Medulla oblongata (tissue), 1 donor: Measurements from ENCODE around the gene IRF5.
"Not testable (repeated sequence)": the region's sequence is repeated elsewhere in the genome, so short reads cannot be mapped to it uniquely, and the experiment has no call there.

Experiments
- DNase-seq: peaks from one replicate; pipeline ENCODE4 v3.0.0-alpha.2; 2015; ENCODE audit errors: extremely low spot score

Gene IRF5

GRCh38 chr7:128939861-128940410, 2.2 kb downstream of the IRF5 start:
- DNase-seq = no peak

- peak; percentile 70 for DNase-seq
These were observed 3.0 kb downstream of the IRF5 start for GRCh38 chr7:128940494-128941322.

DNA sequence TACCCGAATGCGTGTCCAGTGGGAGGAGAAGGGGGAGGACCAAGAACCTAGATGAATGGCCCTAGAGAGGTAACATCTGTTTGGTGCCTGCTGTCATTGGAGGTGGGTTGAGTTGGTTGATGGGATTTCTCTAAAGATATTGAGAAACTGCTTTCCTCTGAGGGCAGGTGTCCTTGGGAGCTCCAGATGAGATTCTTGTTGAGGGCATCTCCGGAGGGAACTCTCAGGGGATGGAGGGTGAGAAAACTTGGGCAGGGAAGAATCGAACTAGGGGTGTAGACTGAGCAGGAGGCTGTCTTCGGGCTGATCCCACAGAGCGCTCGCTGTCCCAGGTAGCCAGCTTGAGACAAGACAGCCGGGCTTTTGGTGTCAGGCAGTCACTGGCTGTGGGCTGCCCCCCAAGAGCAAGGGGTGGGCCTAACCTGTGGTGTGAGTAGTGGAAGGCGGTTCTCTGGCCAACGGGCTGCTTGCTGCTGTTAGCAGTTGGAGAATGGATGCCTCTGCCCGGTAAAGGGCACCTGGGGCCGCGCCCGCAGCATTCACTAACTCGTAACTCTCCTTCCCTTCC, 3.7 kb downstream of the IRF5 start:
- DNase-seq = no peak

DNA sequence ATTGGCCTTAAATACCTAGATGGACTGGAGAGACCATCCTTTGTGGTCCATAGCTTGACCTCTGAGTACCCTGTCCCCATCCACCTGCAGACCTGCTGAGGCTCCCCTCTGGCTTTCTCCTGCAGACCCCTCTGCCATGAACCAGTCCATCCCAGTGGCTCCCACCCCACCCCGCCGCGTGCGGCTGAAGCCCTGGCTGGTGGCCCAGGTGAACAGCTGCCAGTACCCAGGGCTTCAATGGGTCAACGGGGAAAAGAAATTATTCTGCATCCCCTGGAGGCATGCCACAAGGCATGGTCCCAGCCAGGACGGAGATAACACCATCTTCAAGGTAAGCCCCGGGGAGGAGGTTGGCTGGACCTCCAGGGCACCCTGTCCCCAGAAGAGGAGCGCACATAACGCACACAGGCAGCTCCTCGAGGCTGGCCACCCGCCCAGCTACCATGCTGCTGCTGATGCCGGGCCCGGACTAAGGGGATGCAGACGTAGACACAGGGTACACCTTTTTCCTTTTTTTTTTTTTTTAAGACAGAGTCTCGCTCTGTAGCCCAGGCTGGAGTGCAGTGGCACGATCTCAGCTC, 4.3 kb downstream of the IRF5 start:
- DNase-seq = no peak

DNA sequence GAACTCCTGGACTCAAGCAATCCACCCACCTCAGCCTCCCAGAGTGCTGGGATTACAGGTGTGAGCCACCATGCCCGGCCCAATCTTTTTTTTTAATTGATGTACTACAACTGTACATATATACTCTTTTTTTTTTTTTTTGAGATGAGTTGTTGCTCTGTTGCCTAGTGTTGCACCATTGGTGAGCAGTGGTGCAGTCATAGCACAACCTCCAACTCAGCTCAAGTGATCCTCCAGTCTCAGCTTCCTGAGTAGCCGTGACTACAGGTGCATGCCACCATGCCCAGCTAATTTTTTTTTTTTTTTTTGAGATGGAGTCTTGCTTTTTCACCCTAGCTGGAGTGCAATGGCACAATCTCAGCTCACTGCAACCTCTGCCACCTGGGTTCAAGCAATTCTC, 5.5 kb downstream of the IRF5 start:
- DNase-seq = not testable (repeated sequence)

GRCh38 chr7:128944487-128945236, 6.9 kb downstream of the IRF5 start:
- no peak for DNase-seq

DNA sequence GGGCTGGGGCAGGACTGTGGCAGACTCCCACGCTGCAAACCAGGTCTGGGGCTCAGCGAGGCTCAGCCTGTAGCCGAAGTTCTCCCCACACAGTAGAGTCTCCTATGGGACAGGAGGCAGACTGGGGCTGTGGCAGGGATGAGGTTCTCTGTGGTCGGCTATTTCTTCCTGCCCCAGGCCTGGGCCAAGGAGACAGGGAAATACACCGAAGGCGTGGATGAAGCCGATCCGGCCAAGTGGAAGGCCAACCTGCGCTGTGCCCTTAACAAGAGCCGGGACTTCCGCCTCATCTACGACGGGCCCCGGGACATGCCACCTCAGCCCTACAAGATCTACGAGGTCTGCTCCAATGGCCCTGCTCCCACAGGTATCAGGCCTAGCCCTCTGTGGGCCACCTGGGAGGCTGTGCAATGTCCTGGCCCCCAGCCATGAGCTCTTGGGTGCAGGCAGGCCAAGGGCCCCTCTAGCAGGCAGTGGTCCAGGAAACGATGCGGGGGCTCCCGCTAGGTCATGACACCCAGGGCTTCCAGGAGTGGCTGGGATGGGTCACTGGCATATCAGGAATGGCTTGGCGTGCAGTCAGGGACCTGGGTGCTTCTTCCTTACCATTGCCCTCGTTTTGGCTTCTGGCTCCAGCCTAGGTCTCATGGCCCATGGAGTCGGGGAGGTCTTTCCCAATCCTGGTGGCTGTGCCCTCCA, 8.1 kb downstream of the IRF5 start:
- no peak for DNase-seq

DNA sequence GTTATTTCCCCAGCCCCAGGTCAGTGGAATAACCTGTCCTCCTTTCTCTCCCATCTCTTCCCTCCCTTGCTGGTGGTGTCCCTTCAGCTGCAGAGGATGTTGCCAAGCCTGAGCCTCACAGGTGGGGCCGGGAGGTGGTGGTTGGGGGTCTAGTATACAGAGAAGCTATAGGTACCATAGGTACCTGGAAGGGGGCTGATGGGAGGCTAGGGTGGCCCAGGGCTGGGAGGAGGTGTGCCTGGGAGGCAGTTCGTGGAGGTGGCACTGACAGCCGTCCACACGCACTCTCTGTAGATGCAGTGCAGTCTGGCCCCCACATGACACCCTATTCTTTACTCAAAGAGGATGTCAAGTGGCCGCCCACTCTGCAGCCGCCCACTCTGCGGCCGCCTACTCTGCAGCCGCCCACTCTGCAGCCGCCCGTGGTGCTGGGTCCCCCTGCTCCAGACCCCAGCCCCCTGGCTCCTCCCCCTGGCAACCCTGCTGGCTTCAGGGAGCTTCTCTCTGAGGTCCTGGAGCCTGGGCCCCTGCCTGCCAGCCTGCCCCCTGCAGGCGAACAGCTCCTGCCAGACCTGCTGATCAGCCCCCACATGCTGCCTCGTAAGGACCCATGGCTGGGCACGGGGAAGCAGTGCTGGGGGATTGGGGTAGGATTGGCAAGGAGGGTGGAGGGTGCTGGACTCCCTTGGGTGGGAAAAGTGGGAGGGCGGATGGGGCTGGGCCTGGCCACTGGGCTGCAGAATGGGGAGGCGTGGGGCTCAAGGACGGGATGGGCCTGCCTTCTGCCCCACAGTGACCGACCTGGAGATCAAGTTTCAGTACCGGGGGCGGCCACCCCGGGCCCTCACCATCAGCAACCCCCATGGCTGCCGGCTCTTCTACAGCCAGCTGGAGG, 9.5 kb downstream of the IRF5 start:
- no peak for DNase-seq

DNA sequence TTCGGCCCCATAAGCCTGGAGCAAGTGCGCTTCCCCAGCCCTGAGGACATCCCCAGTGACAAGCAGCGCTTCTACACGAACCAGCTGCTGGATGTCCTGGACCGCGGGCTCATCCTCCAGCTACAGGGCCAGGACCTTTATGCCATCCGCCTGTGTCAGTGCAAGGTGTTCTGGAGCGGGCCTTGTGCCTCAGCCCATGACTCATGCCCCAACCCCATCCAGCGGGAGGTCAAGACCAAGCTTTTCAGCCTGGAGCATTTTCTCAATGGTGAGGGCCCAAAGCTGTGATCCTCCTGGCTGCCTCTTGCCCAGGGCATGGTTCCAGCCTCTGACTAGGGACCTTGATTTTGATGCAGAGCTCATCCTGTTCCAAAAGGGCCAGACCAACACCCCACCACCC, 10.1 kb downstream of the IRF5 start:
- DNase-seq = no peak

DNA sequence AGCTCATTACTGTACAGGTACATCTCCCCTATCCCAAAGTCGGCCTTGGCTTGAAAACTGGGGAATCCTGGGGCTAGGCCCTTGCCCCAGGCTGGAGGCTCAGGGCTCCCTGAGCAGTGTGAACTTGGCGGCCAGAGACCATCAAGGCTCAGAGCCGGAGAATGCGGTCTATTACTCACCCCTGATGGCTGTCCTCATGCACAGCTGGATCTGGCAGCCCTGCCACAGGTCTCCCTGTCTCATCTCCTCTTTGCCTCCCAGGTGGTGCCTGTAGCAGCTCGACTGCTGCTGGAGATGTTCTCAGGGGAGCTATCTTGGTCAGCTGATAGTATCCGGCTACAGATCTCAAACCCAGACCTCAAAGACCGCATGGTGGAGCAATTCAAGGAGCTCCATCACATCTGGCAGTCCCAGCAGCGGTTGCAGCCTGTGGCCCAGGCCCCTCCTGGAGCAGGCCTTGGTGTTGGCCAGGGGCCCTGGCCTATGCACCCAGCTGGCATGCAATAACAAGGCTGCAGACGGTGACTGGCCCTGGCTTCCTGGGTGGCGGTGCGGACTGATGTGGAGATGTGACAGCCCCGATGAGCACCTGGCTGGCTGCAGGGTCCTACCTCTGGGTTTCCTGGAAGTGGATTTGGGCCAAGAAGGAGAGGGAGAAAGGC, 10.7 kb downstream of the IRF5 start:
- no peak for DNase-seq

DNA sequence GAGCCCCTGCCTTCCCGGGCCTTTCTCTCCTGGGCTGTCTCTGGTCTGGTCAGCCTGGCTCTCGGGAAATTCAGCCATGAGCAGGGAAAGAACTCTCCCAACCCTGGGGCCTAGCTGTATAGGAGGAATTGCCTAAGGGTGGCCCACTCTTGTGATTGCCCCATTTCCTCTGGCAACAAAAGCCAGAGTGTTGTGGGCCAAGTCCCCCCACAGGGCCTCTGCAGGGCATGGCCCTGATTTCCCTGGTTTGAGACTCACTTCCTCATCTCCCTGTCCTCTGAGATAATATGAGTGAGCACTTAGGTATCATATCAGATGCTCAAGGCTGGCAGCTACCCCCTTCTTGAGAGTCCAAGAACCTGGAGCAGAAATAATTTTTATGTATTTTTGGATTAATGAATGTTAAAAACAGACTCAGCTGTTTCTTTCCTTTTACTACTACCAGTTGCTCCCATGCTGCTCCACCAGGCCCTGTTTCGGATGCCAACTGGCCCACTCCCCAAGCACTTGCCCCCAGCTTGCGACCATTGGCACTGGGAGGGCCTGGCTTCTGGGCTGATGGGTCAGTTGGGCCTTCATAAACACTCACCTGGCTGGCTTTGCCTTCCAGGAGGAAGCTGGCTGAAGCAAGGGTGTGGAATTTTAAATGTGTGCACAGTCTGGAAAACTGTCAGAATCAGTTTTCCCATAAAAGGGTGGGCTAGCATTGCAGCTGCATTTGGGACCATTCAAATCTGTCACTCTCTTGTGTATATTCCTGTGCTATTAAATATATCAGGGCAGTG, 11.4 kb downstream of the IRF5 start:
- peak; percentile 50 for DNase-seq

- no peak for DNase-seq
These were observed 13.6 kb downstream of the IRF5 start for GRCh38 chr7:128951296-128951695.

DNA sequence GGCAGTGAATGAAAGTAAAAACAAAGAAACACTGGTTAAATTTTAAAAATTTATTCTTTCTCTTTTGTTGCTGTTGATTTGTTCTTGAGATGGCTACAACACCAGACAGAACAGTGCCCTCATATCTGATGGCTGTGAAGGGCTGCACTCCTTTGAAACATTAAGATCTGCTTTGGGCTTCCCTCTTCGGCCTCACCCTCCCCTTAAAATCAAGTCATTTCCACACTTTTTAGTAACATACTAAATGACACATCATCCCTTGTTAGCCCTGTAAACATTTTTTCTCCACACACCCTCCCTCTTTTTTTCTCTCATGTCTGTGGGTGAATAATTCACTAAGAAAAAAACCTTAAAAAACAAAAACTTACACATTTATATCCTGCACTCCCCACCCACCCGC, 16.4 kb downstream of the IRF5 start:
- no peak for DNase-seq

DNA sequence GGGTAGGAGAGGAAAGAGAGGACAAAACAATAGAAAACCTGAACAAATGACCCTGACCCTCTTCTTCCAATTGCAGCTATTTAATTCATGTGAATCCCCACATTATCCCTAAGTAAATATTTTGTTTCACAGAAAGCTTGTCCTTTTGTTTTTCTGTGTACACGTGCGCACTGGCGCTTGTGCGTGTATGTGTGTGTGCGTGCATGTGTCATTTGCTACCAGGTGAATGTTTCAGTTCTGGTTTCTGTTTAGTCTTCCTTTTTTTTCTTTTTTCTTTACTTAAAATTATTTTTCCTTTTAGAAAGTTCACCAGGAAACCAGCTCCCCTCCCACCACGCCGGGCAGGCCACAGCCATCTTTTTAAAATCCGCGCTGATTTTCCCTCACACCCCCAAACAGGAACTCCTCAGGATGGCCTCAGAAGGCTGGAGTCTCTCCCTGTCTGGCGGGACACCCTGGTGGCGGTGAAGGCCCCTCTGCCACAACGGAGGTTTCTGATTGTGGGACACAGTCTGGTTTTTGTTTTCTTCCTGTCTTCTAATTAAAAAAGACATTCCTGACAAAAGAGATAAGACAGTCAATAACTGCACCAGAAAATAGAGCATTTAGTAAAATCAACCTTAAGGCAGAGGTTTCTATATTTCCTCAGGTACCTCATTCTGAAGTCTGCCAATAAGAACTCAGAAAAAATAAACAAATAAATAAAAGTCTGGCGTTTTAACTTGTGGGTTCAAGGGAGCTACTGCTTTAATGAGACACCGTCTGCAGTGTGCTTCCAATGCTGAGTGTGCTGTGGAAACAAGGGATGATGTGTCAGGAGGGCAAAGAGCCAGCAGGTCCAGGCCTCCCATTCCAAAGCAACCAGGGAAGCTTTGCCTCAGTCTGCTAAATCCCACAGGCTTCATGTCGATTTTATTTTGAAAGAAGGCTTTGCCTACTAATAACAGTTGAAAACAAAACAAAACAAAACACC, 17.4 kb downstream of the IRF5 start:
- peak; percentile 65 for DNase-seq

GRCh38 chr7:128955981-128956380, 18.3 kb downstream of the IRF5 start:
- DNase-seq = no peak

GRCh38 chr7:128959296-128959695, 21.6 kb downstream of the IRF5 start:
- no peak for DNase-seq

- DNase-seq = no peak
These were observed 23.4 kb downstream of the IRF5 start for GRCh38 chr7:128961030-128961659.
